Endothelial cell of umbilical vein (primary cell): ENCODE results near the gene HOXB7. TPM values are rescaled to one million over a fixed set of nuclear protein-coding genes. Genes with fewer than 3 reads are reported as not detected.

ENCODE experiments used
- BruUV-seq: library from RNA; stranded (reverse); fragments of 400-500 nt; replicated peaks from 2 replicates; lab custom pipeline; 2021; lab: Mats Ljungman, UMichigan
- CTCF ChIA-PET: fragments of 300-600, 350-600 bp; sonication (Branson Sonifier 250); formaldehyde crosslinking; loops from one replicate; lab custom pipeline; 2021; ENCODE audit warnings: antibody characterized with exemption, inconsistent platforms; lab: Charles Lee
- POLR2A ChIA-PET: fragments of 300-600, 350-600 bp; sonication (Branson Sonifier 250); formaldehyde crosslinking; loops from one replicate; lab custom pipeline; 2021; ENCODE audit warnings: antibody characterized with exemption, inconsistent platforms; lab: Charles Lee
- DNase-seq: peaks from one replicate; pipeline ENCODE4 v3.0.0-alpha.2; 2011; ENCODE audit warnings: low read depth, low spot score
- FAIRE-seq: peaks from 2 replicates; lab custom pipeline; 2011; peaks lifted over from hg19 to GRCh38; lab: Jason Lieb, UNC
- H2AFZ ChIP-seq: 2 replicates; pipeline ENCODE4 v1.6.0; 2012; ENCODE audit warnings: low read depth, low read length, control low read depth, inconsistent platforms
- H3K27ac ChIP-seq: 2 replicates; pipeline ENCODE4 v1.5.1; 2011; ENCODE audit warnings: low read depth, mild to moderate bottlenecking, control low read depth, low read length, moderate library complexity; ENCODE audit not compliant: insufficient read depth
- H3K27me3 ChIP-seq, 2 experiments: 2 replicates each; pipeline versions ENCODE4 v1.6.0 to v1.6.1; 2011; ENCODE audit warnings: low read length in 2 of 2, mixed read lengths in 1 of 2; ENCODE audit not compliant: control insufficient read depth in 2 of 2, insufficient read depth in 2 of 2
- H3K36me3 ChIP-seq, 2 experiments: 2 replicates in 1 of 2; 3 replicates in 1 of 2; pipeline ENCODE4 v1.5.1; 2011; ENCODE audit warnings: low read length in 2 of 2, mild to moderate bottlenecking in 1 of 2, moderate library complexity in 1 of 2; ENCODE audit not compliant: control insufficient read depth in 2 of 2, insufficient read depth in 2 of 2; ENCODE audit errors: extremely low read depth in 1 of 2
- H3K4me1 ChIP-seq: 3 replicates; pipeline ENCODE4 v1.5.1; 2011; ENCODE audit warnings: mild to moderate bottlenecking, low read length; ENCODE audit not compliant: control insufficient read depth, insufficient read depth; ENCODE audit errors: extremely low read depth
- H3K4me2 ChIP-seq: 2 replicates; pipeline ENCODE4 v1.6.1; 2011; ENCODE audit warnings: low read length, control low read depth, mixed read lengths; ENCODE audit not compliant: insufficient read depth
- H3K4me3 ChIP-seq, 3 experiments: fragments of 200-600 bp in 1 of 3; sonication (generic), shearing (Covaris generic) in 1 of 3; replicated peaks in 1 of 3; 2 replicates each; pipeline ENCODE4 v1.5.1; 2011 to 2016; ENCODE audit warnings: control low read depth in 3 of 3, low read length in 3 of 3, mild to moderate bottlenecking in 2 of 3, inconsistent platforms in 1 of 3, low read depth in 1 of 3, moderate library complexity in 1 of 3; ENCODE audit not compliant: insufficient read depth in 1 of 3
- H3K79me2 ChIP-seq: 2 replicates; pipeline ENCODE4 v1.6.0; 2012; ENCODE audit warnings: low read length, inconsistent platforms; ENCODE audit not compliant: control insufficient read depth, insufficient read depth
- H3K9ac ChIP-seq: replicated peaks from 2 replicates; pipeline ENCODE3; 2011; ENCODE audit warnings: low read length, control low read depth; ENCODE audit not compliant: insufficient read depth; ENCODE audit errors: extremely low read depth
- H3K9me1 ChIP-seq: replicated peaks from 3 replicates; pipeline ENCODE4 v1.6.0; 2011; ENCODE audit warnings: mild to moderate bottlenecking, low read length; ENCODE audit not compliant: control insufficient read depth, insufficient read depth; ENCODE audit errors: extremely low read depth
- H3K9me3 ChIP-seq: replicated peaks from 2 replicates; pipeline ENCODE4 v1.5.1; 2012; ENCODE audit warnings: low read length, inconsistent platforms; ENCODE audit not compliant: control insufficient read depth, insufficient read depth
- H4K20me1 ChIP-seq: replicated peaks from 2 replicates; pipeline ENCODE3; 2011; ENCODE audit warnings: mild to moderate bottlenecking, low read length; ENCODE audit not compliant: control insufficient read depth, insufficient read depth; ENCODE audit errors: extremely low read depth
- EZH2 ChIP-seq: IDR thresholded peaks from 2 replicates; pipeline ENCODE4 v1.6.1; 2012; ENCODE audit warnings: borderline replicate concordance, low read depth, mild to moderate bottlenecking, moderate library complexity, low read length, inconsistent platforms; ENCODE audit not compliant: severe bottlenecking
- FOS ChIP-seq: IDR thresholded peaks from 2 replicates; pipeline ENCODE4 v1.6.1; 2011; ENCODE audit warnings: mild to moderate bottlenecking, low read length, moderate library complexity, borderline replicate concordance; ENCODE audit not compliant: insufficient read depth
- GATA2 ChIP-seq: IDR thresholded peaks from 2 replicates; pipeline ENCODE4 v1.7.0; 2011; ENCODE audit warnings: low read depth, mild to moderate bottlenecking, moderate library complexity, mixed read lengths, low read length; ENCODE audit not compliant: insufficient read length, insufficient read depth
- JUN ChIP-seq: IDR thresholded peaks from 2 replicates; pipeline ENCODE4 v1.6.1; 2011; ENCODE audit warnings: borderline replicate concordance, low read depth; ENCODE audit not compliant: insufficient read length, insufficient read depth
- MAX ChIP-seq: IDR thresholded peaks from 2 replicates; pipeline ENCODE4 v1.6.1; 2011; ENCODE audit not compliant: insufficient read depth, insufficient read length
- MYC ChIP-seq: IDR thresholded peaks from one replicate; pipeline ENCODE4 v1.6.1; 2011; ENCODE audit warnings: mild to moderate bottlenecking, low read depth, low read length
- POLR2A ChIP-seq: IDR thresholded peaks from 2 replicates; pipeline ENCODE4 v1.6.1; 2012; ENCODE audit warnings: low read depth, mild to moderate bottlenecking, control low read depth, low read length
- POLR2AphosphoS5 ChIP-seq: IDR thresholded peaks from 2 replicates; pipeline ENCODE4 v1.6.1; 2012; ENCODE audit warnings: low read depth, mild to moderate bottlenecking, control low read depth, low read length, moderate library complexity; ENCODE audit not compliant: insufficient read depth
- dilution Hi-C: fragments of 300-500 bp; cut with MboI; formaldehyde crosslinking; loops from one replicate; pipeline ENCODE4 v1.15.0; 2019; ENCODE audit warnings: low sequenced_read_pairs; ENCODE audit not compliant: extremely low pct_ligation_motif_present
- intact Hi-C: fragments of 100-400 bp; cut with micrococcal nuclease; formaldehyde crosslinking; loops from one replicate; pipeline ENCODE4 v1.10.0; 2022
- polyA plus RNA-seq, 4 experiments: library from polyadenylated mRNA; depleted of rRNA in 3 of 4; stranded (reverse) in 3 of 4; unstranded in 1 of 4; fragments of >200 nt; gene quantifications; 2 replicates each; pipeline versions ENCODE4 v1.2.1 to v1.2.3, GENCODE V29; 2011 to 2012; ENCODE audit warnings: missing spikeins in 1 of 4
- total RNA-seq: library from RNA; stranded (reverse); gene quantifications from 2 replicates; pipeline ENCODE4 v1.2.3, GENCODE V29; 2021
- TF ChIP-seq, protein P1 (sequence below), 2 donors: IDR thresholded peaks; 1 replicate in 1 of 2; 2 replicates in 1 of 2; pipeline ENCODE4 v1.5.1; 2011; ENCODE audit warnings: low read length in 2 of 2, mild to moderate bottlenecking in 2 of 2, moderate library complexity in 2 of 2, control low read depth in 1 of 2, inconsistent platforms in 1 of 2, low read depth in 1 of 2; ENCODE audit not compliant: insufficient read depth in 1 of 2; ENCODE audit errors: extremely low read depth in 1 of 2

Gene HOXB7
- total and polyA plus RNA-seq, 2 donors (not counting 3 experiments of a cell fraction or from before 2014, with no cell fraction given): 23.5 to 24.5 TPM

- dilution Hi-C loops (no loop called here), intact Hi-C loops (no loop called here)
- FAIRE-seq: no peak
- peaks cover 13% of the 10 kb centered on the region for H3K4me1 ChIP-seq
- no peaks in the 10 kb centered on the region for H3K36me3 ChIP-seq
- no peaks in the 10 kb centered on the region for H3K9me1 ChIP-seq
- TF ChIP-seq, protein P1, sequence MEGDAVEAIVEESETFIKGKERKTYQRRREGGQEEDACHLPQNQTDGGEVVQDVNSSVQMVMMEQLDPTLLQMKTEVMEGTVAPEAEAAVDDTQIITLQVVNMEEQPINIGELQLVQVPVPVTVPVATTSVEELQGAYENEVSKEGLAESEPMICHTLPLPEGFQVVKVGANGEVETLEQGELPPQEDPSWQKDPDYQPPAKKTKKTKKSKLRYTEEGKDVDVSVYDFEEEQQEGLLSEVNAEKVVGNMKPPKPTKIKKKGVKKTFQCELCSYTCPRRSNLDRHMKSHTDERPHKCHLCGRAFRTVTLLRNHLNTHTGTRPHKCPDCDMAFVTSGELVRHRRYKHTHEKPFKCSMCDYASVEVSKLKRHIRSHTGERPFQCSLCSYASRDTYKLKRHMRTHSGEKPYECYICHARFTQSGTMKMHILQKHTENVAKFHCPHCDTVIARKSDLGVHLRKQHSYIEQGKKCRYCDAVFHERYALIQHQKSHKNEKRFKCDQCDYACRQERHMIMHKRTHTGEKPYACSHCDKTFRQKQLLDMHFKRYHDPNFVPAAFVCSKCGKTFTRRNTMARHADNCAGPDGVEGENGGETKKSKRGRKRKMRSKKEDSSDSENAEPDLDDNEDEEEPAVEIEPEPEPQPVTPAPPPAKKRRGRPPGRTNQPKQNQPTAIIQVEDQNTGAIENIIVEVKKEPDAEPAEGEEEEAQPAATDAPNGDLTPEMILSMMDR (IDR thresholded peaks at IDR 0.05; ENCODE audit: extremely low read depth in 1 of 2, insufficient read depth in 1 of 2, low read depth in 1 of 2, low read length in 2 of 2): no peak
- no peak for TF ChIP-seq POLR2AphosphoS5
- TF ChIP-seq EZH2: no peak
- no peak for TF ChIP-seq JUN
- TF ChIP-seq MAX: no peak
- no peak for TF ChIP-seq MYC
- TF ChIP-seq POLR2A: no peak
- no peak for TF ChIP-seq FOS
- no peak for TF ChIP-seq GATA2
- no peak overlapping the region for H3K27ac ChIP-seq
- H3K4me2 ChIP-seq: no peak overlapping the region
- no peak for DNase-seq
- H3K79me2 ChIP-seq: no peaks in the 10 kb centered on the region
- H3K27me3 ChIP-seq: peaks cover 70 to 96% of the 10 kb centered on the region in 2 experiments
- H4K20me1 ChIP-seq: no peaks in the 10 kb centered on the region
- no TSS peak for BruUV-seq
- H3K9ac ChIP-seq: no peak overlapping the region
- no peaks in the 10 kb centered on the region for H3K9me3 ChIP-seq
- ChIA-PET CTCF (interaction anchor here (1.0 to 3.2 kb wide), 2 partner anchors 9 kb away, joined by 3 to 73 read pairs; no protein-coding TSS in a partner anchor), POLR2A (no interaction called here)
- H2AFZ ChIP-seq: no peak overlapping the region
- H3K4me3 ChIP-seq: no peak overlapping the region
Measured at GRCh38 chr17:48627623-48628521, 17.1 kb upstream of the HOXB7 start.
